ENCODE data around the gene TMEM205. TPM values are rescaled to one million over a fixed set of nuclear protein-coding genes. Genes with fewer than 3 reads are reported as not detected.

The TMEM205 gene
- total and polyA plus RNA-seq, 2 of the 13 experiments (the other 11 are each of a cell fraction or from before 2014, with no cell fraction given), result 45.5 to 98.7 TPM

Other genes with a start within 250 kb of the TMEM205 start
- gene SPC24, start 190.5 kb downstream of the TMEM205 start, total RNA-seq (2016; rRNA removed; fragmentation: Illumina TruSeq; extraction: Trizol), result 46.2 and 63.2 TPM in 2 replicates
- gene SPC24, start 190.5 kb downstream of the TMEM205 start, polyA plus RNA-seq (2011; rRNA removed), result 8.8 and 10.0 TPM in 2 replicates
- 11.0 and 12.9 TPM in 2 replicates for gene KANK2, start 148.7 kb downstream of the TMEM205 start, total RNA-seq (2016; rRNA removed; fragmentation: Illumina TruSeq; extraction: Trizol)
- 5.7 and 6.8 TPM in 2 replicates for gene KANK2, start 148.7 kb downstream of the TMEM205 start, polyA plus RNA-seq (2011; rRNA removed)
- gene ANGPTL8, start 106.6 kb downstream of the TMEM205 start, total RNA-seq (2016; rRNA removed; fragmentation: Illumina TruSeq; extraction: Trizol), result 9.8 and 27.3 TPM in 2 replicates
- gene ANGPTL8, start 106.6 kb downstream of the TMEM205 start, polyA plus RNA-seq (2011; rRNA removed), result 243 and 436 TPM in 2 replicates
- 4.1 and 5.4 TPM in 2 replicates for gene DOCK6, start 83.7 kb downstream of the TMEM205 start, total RNA-seq (2016; rRNA removed; fragmentation: Illumina TruSeq; extraction: Trizol)
- 38.1 and 46.6 TPM in 2 replicates for gene DOCK6, start 83.7 kb downstream of the TMEM205 start, polyA plus RNA-seq (2011; rRNA removed)
- gene TSPAN16, start 50.1 kb downstream of the TMEM205 start, total RNA-seq (2016; rRNA removed; fragmentation: Illumina TruSeq; extraction: Trizol), result not detected in 2 replicates
- not detected in 2 replicates for gene TSPAN16, start 50.1 kb downstream of the TMEM205 start, polyA plus RNA-seq (2011; rRNA removed)
- 2.0 and 3.3 TPM in 2 replicates for gene RAB3D, start 6.6 kb downstream of the TMEM205 start, total RNA-seq (2016; rRNA removed; fragmentation: Illumina TruSeq; extraction: Trizol)
- gene RAB3D, start 6.6 kb downstream of the TMEM205 start, polyA plus RNA-seq (2011; rRNA removed), result 16.1 and 19.9 TPM in 2 replicates
- 1.2 and 1.7 TPM in 2 replicates for gene CCDC159, start 251 bp upstream of the TMEM205 start, total RNA-seq (2016; rRNA removed; fragmentation: Illumina TruSeq; extraction: Trizol)
- gene CCDC159, start 251 bp upstream of the TMEM205 start, polyA plus RNA-seq (2011; rRNA removed), result 6.3 and 9.1 TPM in 2 replicates
- 0.77 and 1.5 TPM in 2 replicates for gene PLPPR2, start 9.2 kb upstream of the TMEM205 start, total RNA-seq (2016; rRNA removed; fragmentation: Illumina TruSeq; extraction: Trizol)
- 2.1 and 4.2 TPM in 2 replicates for gene PLPPR2, start 9.2 kb upstream of the TMEM205 start, polyA plus RNA-seq (2011; rRNA removed)
- 3.1 and 3.3 TPM in 2 replicates for gene SWSAP1, start 28.4 kb upstream of the TMEM205 start, total RNA-seq (2016; rRNA removed; fragmentation: Illumina TruSeq; extraction: Trizol)
- 2.7 and 3.9 TPM in 2 replicates for gene SWSAP1, start 28.4 kb upstream of the TMEM205 start, polyA plus RNA-seq (2011; rRNA removed)
- 1.2 and 2.9 TPM in 2 replicates for gene EPOR, start 38.0 kb upstream of the TMEM205 start, total RNA-seq (2016; rRNA removed; fragmentation: Illumina TruSeq; extraction: Trizol)
- 5.3 and 7.0 TPM in 2 replicates for gene EPOR, start 38.0 kb upstream of the TMEM205 start, polyA plus RNA-seq (2011; rRNA removed)
- 1.2 and 4.2 TPM in 2 replicates for gene RGL3, start 73.0 kb upstream of the TMEM205 start, total RNA-seq (2016; rRNA removed; fragmentation: Illumina TruSeq; extraction: Trizol)
- gene RGL3, start 73.0 kb upstream of the TMEM205 start, polyA plus RNA-seq (2011; rRNA removed), result 7.6 and 8.4 TPM in 2 replicates
- gene ODAD3, start 88.9 kb upstream of the TMEM205 start, total RNA-seq (2016; rRNA removed; fragmentation: Illumina TruSeq; extraction: Trizol), result 0.04 TPM in 1 of 2 replicates, not detected in the other
- 0.08 and 0.35 TPM in 2 replicates for gene ODAD3, start 88.9 kb upstream of the TMEM205 start, polyA plus RNA-seq (2011; rRNA removed)
- 44.2 and 125 TPM in 2 replicates for gene PRKCSH, start 89.4 kb upstream of the TMEM205 start, total RNA-seq (2016; rRNA removed; fragmentation: Illumina TruSeq; extraction: Trizol)
- 85.1 and 111 TPM in 2 replicates for gene PRKCSH, start 89.4 kb upstream of the TMEM205 start, polyA plus RNA-seq (2011; rRNA removed)
- gene ELAVL3, start 134.8 kb upstream of the TMEM205 start, total RNA-seq (2016; rRNA removed; fragmentation: Illumina TruSeq; extraction: Trizol), result not detected in 2 replicates
- gene ELAVL3, start 134.8 kb upstream of the TMEM205 start, polyA plus RNA-seq (2011; rRNA removed), result 0.03 TPM in 2 replicates
- gene ZNF653, start 159.6 kb upstream of the TMEM205 start, total RNA-seq (2016; rRNA removed; fragmentation: Illumina TruSeq; extraction: Trizol), result 1.2 and 4.7 TPM in 2 replicates
- 6.6 and 7.1 TPM in 2 replicates for gene ZNF653, start 159.6 kb upstream of the TMEM205 start, polyA plus RNA-seq (2011; rRNA removed)
- gene ECSIT, start 182.9 kb upstream of the TMEM205 start, total RNA-seq (2016; rRNA removed; fragmentation: Illumina TruSeq; extraction: Trizol), result 32.2 and 36.4 TPM in 2 replicates
- gene ECSIT, start 182.9 kb upstream of the TMEM205 start, polyA plus RNA-seq (2011; rRNA removed), result 55.4 and 62.3 TPM in 2 replicates
- 0.55 and 1.1 TPM in 2 replicates for gene CNN1, start 192.6 kb upstream of the TMEM205 start, total RNA-seq (2016; rRNA removed; fragmentation: Illumina TruSeq; extraction: Trizol)
- 0.39 and 0.70 TPM in 2 replicates for gene CNN1, start 192.6 kb upstream of the TMEM205 start, polyA plus RNA-seq (2011; rRNA removed)
- 43.2 and 47.2 TPM in 2 replicates for gene ELOF1, start 213.0 kb upstream of the TMEM205 start, total RNA-seq (2016; rRNA removed; fragmentation: Illumina TruSeq; extraction: Trizol)
- 14.5 TPM in 2 replicates for gene ELOF1, start 213.0 kb upstream of the TMEM205 start, polyA plus RNA-seq (2011; rRNA removed)
- 0.94 and 1.3 TPM in 2 replicates for gene ACP5, start 231.4 kb upstream of the TMEM205 start, total RNA-seq (2016; rRNA removed; fragmentation: Illumina TruSeq; extraction: Trizol)
- gene ACP5, start 231.4 kb upstream of the TMEM205 start, polyA plus RNA-seq (2011; rRNA removed), result 5.1 and 6.7 TPM in 2 replicates